ENCODE results near the gene NIBAN1.

GRCh38 chr1:184951788-184952187 is 22.5 kb downstream of the NIBAN1 start:
- TF ChIP-seq POLR2A (IDR thresholded peaks at IDR 0.05) (no peak), CTCF (IDR thresholded peaks at IDR 0.05) (no peak)

Measured in right lobe of liver (tissue), 4 donors.